SW480 (cell line): ENCODE results near the gene RELN.
"Not testable (repeated sequence)": the region's sequence is repeated elsewhere in the genome, so short reads cannot be mapped to it uniquely, and the experiment has no call there.

Experiments
- DNase-seq: peaks from one replicate; pipeline ENCODE4 v3.0.0-alpha.2; 2016; ENCODE audit warnings: low spot score

RELN gene

DNA sequence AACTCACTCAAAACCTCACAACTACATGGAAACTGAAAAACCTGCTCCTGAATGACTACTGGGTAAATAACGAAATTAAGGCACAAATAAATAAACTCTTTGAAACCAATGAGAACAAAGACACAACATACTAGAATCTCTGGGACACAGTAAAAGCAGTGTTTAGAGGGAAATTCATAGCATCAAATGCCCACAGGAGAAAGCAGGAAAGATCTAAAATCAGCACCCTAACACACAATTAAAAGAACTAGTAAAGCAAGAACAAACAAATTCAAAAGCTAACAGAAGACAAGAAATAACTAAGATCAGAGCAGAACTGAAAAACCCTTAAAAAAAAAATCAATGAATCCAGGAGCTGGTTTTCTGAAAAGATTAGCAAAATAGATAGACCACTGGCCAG, 202.4 kb downstream of the RELN start:
- not testable (repeated sequence) for DNase-seq

DNA sequence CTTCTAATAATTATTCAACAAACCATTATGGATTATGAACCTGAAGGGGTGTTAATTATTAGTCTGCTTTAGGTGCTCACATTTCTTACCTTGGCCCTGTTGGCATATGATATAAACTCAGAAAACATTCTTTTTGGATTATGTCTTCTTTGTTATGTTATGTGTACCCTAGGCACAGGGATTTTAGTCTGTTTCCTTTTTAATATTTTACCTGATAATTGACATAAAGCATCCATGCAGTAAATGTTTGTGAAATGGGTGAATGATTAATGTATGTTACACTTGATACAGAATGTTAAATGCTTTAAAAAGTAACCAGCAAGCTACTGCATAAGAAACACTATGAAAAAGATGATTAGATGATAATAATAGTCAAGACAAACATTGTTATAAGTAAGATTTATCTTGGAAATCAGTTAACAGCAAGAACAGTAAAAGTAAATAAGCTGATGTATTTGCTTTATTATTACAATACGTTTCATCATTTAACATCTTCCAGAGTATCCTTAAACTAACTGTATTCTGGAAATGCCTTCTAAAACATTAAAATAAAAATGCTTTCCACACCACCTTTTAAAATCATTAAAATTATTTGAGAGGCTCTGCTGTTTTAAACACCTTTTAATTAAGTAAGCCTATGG, 204.7 kb downstream of the RELN start:
- DNase-seq: no peak

DNA sequence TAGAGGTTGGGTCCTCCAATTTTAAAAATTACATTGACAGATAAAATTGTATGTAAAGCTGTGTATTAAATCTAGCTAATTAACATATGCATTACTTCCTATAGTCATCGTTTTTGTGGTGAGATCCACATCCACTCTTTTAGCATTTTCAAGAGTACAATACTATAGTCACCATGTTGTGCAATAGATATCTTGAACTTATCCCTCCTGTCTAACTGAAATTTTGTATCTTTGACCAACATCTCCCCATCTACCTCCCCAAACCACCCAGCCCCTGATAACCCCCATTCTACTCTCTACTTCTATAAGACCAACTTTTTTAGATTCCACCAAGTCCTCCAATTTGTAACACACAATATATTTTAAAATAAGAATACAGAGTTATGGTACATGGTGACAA, 208.0 kb downstream of the RELN start:
- DNase-seq: no peak

DNA sequence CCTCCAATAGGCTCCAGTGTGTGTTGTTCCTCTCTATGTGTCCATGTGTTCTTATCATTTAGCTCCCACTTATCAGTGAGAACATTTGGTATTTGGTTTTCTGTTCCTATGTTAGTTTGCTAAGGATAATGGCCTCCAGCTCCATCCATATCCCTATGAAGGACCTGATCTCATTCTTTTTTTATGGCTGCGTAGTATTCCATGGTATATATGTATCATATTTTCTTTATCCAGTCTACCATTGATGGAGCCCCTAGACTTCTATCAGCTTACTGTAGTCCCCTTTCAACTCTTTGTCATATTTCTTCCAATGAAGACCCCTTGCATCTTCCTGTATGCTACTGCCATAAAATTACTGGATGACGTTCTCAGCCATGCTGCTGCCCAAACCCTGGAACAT, 208.9 kb downstream of the RELN start:
- DNase-seq: not testable (repeated sequence)

DNA sequence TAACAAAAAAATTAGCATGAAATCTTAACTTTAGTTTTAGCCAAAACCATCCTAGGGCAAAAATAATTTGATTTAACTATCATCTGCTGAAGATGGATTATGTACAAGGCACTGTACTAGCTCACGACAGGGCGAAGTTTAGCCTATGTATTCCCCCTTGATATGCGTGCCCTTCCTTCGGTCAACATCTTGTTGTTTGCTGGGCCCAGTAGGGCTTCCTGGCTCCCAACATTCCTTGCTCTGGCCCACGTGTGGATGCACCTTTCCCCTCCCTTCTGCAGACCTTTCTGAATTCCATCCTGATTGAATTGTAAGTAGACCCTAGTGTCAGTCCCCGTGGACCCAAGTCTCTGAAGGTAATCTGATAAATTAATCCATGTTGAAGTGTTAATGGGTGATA, 212.0 kb downstream of the RELN start:
- DNase-seq: no peak

DNA sequence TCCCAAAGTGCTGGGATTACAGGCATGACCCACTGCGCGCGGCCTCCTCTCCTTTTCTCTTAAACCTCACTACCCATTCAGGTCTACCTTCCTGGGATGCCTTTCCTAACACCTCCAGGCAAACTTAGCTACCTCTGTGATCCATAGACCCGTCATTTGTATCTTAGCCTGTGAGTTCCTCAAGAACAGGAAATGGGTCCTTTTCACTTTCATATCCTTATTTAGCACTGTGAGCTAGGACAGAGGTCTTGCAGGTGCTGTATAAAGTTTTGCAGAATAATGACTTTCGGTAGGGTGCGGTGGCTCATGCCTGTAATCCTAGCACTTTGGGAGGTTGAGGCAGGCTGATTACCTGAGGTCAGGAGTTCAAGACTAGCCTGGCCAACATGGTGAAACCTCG, 215.7 kb downstream of the RELN start:
- DNase-seq: no peak

DNA sequence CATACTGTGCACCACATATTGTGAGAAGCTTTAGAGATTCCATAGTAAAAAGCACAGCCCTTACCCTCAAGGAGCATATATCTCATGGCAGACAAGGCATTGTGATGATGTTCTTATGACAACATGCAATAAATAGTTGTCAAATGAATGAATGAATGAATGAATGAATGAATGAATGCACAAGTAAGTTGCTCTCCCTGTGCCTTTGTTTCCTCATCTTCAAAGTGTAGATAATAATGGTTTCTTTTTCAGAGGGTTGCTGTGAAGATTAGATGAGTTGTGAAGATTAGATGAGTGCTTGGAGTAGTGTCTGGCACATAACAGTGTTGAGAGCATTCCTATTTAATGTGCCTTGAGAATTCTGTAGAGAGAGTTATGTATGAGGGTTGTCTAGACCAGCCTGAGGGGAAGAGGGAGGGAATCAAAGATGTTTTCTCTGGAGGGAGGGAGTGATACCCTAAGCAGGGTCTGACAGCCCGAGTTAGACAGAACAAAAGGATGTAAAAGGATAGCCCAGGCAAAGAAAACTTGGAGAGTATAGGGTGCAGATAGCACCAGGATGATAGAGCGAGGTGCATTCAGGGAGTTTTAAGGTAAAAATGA, 217.2 kb downstream of the RELN start:
- DNase-seq: no peak

DNA sequence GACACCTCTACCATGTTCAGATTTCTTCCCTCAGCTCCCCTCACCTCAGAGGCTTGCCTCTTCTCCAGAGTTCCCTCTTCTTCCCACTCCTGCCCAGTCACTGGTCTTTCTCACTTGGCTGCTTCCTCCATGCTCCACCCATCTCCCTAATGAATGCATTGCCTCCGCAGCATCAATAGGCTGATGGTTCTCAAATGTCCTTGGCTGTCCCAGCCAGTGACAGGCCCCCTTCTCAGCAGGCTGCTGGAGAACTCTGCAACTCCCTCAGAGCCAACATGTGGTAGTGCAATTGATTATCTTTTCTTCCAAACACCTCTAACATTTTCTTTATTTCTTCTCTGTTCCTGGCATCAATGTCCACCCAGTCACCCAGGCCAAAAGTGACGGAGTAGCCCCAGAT, 218.2 kb downstream of the RELN start:
- DNase-seq: no peak

DNA sequence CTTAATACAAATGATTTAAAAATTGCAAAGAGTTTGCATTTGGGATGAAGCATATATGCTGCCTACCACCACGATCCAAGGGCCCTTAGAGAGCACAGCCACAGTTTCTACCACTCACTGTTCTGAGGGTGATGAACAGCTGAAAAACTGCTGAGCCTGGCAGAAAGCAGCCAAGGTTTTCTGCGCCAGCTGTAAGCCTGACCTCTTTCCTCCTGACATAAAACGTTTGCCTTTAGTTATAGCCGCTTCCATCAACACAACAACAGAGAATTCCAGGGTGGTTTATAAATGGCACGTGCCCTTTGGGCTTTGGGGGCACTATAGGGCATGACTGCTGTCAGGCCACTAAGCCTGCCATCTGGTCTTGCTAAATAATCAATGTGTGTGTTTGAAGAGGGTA, 222.8 kb downstream of the RELN start:
- DNase-seq: no peak

DNA sequence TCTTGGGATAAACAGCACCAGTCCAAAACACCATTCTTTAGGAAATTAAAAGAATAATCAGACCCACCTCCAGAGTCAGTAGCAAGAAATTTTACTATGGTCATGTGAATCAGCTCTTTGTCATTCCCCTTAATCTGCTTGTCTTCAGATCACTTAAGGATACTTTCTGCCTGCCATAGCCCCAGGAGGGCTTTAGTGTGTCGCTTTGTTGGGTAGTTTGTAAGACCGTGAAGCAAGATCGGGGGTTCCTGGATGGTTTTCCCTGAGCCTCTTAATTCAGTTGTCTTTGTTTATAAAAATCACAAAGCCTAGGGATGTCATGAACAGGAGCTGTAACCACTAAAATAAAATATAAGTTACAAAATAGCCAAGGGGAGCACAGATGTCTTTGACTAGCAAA, 223.6 kb downstream of the RELN start:
- no peak for DNase-seq

DNA sequence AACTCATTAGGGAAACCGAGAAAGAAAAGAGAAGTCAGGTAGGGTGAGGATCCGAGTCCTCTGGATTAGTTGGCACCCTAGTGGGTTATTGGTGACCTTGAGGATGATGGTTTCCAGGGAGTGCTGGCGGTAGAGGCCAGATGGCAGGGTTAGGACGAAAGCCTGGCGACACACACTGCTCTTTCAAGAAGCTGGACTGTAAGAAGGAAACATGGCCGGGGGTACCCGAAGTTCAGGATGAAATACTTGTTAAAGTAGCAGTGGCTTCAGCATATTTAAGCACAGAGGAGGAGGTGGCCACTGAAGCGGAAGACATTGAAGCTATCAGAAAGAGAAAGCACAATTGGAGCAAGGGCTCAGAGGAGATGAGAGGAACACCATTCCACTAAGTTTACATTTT, 224.6 kb downstream of the RELN start:
- DNase-seq: no peak

DNA sequence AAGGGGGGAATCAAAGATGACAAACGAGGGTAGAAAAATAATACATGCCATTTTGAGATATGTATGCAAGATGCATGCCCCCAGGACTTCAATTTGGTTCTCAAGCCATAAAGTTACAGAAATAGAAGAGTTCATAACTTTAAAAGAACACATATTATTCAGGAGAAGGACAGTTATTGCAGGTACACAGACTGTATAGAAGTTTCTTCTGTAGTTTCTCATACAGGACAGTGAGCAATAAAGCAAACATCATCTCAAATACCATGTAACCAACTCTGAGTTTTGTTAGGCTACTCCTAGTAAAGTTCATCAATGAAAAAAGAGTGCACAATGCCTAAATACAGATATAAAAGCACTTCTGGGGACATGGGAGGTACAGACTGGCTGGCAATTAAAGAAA, 226.6 kb downstream of the RELN start:
- no peak for DNase-seq

DNA sequence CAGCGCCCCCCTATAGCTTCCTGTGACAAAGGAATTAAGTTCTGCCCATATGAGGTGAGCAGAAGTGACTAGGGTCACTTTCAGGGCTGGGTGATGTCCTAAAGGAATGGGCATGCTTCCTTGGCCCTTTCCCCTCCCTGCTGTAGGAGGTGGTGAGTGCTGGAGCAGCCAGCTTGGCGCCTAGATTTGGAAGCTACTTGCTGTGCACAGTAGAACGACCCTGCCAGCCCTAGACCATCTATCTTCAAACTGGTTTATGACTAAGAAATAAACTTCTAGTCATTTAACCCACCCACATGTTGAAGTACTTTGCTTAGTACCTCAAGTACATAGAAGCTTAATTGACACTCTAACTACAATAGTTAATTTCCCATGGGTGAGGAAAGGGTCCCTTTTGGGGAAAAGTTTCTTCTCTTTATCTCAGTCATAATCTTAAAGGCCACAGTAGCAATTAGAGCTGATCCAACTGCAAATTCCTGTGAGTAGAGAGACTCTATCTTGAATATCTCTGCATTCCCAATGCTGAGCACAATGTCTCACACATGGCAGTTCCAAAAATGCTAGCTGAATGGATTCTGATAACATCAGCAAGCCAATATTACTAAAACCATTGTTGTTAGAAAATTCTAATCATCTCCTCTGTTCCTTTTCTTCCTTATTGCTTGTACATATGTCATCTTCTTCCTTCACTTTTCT, 227.2 kb downstream of the RELN start:
- no peak for DNase-seq

DNA sequence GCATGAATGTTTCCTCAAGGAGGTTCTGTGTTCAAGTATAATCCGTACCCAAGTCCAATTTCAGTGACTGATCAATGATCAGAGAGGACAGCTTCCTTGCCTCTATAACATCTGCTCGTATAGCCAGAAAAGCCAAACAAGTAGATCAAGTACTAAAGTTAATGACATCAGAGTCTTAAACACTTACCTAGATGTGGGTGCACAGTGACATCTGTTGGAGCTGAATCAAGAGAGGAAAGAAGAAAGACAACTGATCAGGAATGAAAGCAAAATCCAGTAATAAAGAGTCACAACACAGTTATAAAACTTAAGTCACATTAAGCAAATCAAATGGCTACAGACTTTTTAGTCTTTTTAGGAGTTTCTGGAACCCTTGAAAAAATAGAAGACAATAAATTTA, 236.5 kb downstream of the RELN start:
- peak; percentile 36 for DNase-seq

DNA sequence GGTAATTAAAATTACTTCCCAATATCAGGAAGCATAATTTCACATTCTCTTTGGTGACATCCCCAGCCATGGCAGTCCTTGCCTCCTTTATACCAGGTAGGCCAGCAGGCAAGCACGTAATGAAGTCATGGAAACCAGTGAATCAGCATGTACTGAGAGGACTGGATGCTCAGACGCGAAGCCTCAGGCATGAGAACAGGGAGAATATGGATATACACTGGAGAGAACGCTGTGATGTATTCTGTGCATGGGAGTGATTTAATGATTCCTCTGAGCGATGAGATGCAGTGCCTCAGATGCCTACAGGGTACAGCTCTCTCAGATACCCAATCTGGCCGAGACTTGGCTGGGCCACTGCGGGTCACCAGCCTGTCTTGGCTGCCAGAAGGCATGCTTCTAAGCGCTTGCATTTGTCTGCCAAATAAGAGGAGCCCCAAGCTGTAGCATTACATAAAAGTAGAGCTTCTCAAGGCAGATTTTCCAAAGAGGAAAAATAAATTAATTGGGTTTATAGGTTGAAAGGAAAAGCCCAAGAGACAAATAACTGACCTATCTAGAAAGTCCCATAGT, 238.1 kb downstream of the RELN start:
- DNase-seq: no peak

DNA sequence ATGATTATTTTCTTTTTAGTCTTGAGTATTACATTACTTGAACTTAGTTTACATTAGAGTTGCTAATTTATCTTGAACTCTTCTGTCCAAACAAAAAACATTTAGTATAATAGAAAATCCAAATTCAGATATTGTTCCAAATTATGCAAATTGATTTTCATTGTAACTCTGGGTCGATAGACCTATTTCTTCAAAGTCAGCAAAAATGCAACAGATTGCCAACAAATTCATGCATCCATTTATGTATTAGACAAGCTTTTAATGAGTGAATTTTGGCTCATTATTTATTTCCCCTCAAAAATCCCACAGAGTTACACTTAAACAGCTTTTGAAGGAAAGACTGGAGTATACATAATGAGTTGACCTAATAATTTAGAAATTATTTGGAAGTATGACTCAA, 240.8 kb downstream of the RELN start:
- no peak for DNase-seq

DNA sequence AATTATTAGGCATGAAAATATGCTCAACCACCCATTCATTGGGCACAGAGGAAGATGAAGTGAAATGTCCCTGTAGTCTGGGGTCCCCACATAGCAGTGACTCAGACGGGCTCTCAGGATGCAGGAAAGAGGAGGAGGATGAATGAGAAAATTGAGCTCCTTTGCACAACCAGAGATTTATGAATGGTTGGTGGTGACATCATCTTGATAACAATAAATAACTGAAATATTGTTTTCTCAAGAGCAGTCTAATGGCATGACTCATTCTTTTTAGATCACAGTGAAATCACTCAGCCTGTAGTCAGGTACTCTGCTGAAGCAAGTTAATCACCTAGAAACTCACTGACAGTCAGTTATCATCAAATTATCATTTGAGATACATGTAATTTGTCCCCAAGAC, 254.1 kb downstream of the RELN start:
- DNase-seq: peak; percentile 62

DNA sequence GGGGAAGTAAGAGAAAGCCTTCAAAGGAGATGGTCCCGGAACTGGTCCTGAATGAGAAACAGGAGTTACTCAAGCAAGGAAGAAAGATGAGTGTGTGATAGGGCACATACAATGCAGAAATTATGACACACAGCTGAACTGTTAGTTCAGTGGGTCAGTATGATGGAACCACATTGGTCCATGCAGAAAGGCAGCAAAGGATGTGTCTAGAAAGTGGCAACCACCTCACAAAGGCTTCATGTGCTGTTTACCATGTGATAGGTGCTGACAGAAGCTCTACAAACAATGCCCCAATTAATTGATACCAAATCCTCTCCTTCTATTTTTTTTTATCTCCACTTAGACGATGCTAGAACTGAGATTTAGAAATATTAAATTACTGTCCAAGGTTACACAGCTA, 258.3 kb downstream of the RELN start:
- DNase-seq: no peak

DNA sequence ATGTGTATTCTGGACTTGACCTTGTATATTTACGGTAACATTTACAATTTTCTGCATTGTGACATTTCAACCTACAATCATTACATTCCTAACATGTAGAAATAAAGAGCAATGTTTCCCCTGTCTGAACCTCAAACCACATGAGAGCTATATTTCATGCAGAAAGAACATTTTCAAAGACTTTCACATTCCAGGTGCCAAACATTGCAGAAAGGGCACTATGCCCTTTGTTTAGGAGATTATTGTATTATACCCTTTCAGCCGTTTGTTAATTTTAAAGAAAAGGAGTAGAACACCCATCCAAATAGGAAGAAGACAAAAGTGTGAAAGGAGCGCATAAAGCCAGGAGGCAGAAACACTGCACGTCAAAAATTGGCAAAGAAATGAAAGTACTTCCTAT, 260.4 kb downstream of the RELN start:
- peak; percentile 27 for DNase-seq

DNA sequence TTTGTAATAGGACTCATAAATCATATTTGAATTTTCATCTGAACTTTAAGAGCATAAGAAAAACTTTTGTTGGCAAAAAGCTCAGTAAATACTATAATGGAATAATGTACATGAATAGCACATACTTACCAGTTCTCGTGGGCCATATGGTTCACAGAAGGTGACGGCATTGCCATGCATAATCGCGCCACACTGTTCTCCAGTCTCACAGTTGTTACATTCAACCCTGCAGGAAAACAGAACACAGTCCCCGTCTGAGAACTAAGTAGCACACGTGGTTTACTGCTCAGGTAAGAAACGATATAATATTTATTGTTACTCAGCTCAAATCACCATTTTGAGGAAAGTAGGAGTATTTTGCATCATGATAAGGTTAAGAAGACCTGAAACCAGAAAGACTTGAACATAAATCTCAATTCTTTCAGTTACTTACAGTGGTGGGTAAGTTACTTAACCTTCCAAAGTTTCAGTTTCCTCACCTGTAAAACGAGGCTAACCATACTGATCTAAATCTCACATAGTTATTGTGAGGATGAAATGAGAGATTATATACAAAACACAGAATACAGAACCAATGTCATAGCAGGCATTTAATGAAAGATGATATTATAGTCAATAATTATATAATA, 261.4 kb downstream of the RELN start:
- DNase-seq: no peak

DNA sequence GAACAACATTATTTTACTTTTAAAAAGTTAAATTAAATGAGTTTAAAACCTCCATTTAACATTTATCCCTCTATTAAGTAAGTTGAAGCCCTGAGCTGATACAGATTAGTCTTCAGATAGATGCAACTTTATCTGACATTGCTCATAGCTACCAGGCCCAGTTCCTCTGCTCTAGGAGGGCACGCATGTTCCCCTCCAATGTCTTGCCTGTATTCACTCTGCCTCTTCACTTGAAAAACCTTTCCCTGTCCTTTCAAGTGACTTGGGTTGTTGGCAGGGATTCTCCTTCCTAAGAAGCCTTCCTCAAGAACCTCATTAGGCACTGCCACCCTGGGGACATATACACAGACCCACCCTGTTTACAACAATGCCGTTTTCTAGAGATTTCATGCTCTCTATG, 270.4 kb downstream of the RELN start:
- DNase-seq: no peak

DNA sequence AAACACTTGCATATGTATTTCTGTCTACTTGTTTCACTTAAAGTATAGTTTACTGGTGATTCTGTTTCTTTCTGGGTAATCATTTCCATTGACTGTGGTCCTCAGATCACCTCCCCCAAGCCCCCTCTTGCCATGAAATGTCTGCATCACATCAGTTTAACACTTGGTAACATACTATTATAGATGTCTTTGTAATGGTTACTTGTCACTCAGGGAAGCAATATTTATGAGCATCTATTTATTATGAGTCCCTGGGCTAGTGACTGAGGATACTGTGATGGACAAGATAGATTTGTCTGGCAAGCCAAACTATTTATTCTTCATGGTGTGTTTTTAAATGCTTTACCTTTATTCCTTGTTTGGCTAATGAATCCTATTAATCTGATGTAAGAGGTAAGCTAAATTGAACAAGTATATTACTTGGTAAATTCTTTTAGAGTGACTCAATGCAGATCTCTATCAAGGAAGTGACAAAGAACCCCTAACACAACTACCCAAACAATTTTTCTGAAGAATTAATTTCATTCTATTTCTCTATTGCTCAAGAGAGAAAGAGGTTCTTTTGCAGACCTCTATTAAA, 270.9 kb downstream of the RELN start:
- peak; percentile 55 for DNase-seq

DNA sequence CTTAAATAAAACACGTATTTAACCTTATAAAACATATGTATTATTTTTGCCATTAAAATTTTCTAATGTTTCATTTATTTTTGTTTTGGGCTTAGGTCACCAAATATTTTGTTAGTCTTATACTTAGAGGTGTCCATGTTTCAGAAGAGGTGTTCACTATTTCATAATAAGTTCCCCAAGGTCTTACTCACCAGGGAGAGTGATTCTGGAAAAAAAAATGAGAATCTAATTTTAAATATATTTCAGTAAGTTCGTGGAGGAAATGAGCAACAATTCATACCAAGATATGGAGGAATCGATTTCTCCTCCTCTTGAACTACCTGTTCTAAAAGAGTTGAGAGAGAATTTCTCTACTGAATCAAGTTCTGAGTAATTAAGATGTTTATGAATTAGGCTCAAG, 271.9 kb downstream of the RELN start:
- no peak for DNase-seq
